Breast epithelium (tissue), 4 donors: Measurements from ENCODE around the gene KIZ. TPM values are rescaled to one million over a fixed set of nuclear protein-coding genes. Genes with fewer than 3 reads are reported as not detected.
A peak's percentile ranks its signal among the peaks of the same experiment; 100 is the strongest.

Experiments used
- DNase-seq, 2 donors: peaks; one replicate each; pipeline ENCODE4 v3.0.0-alpha.2; 2019; ENCODE audit warnings: low spot score in 2 of 2
- H3K27ac ChIP-seq, 2 donors: fragments of 200-600 bp; sonication (generic) in 1 of 2; one replicate each; pipeline ENCODE4 v1.5.1; 2016 to 2019; ENCODE audit warnings: mild to moderate bottlenecking in 1 of 2
- H3K27me3 ChIP-seq, 2 donors: fragments of 200-600 bp; sonication (generic) in 1 of 2; one replicate each; pipeline versions ENCODE4 v1.5.1 to v1.6.0; 2017 to 2019; ENCODE audit warnings: control low read depth in 1 of 2, mild to moderate bottlenecking in 1 of 2
- H3K36me3 ChIP-seq: fragments of 200-600 bp; one replicate; pipeline ENCODE4 v1.5.1; 2019
- H3K4me1 ChIP-seq, 2 donors: fragments of 200-600 bp; sonication (generic); one replicate each; pipeline ENCODE4 v1.5.1; 2016 to 2019; ENCODE audit warnings: control low read depth in 1 of 2
- H3K4me3 ChIP-seq, 3 donors: fragments of 200-600 bp; sonication (generic); 1 replicate in 2 of 3; 2 replicates in 1 of 3; pipeline ENCODE4 v1.5.1; 2016 to 2019; ENCODE audit warnings: mild to moderate bottlenecking in 3 of 3, moderate library complexity in 2 of 3
- H3K9me3 ChIP-seq, 2 donors: fragments of 200-600 bp; sonication (generic) in 1 of 2; one replicate each; pipeline ENCODE4 v1.5.1; 2016 to 2019; ENCODE audit warnings: control low read depth in 1 of 2
- POLR2A ChIP-seq: fragments of 450-650 bp; IDR thresholded peaks from one replicate; pipeline ENCODE4 v1.6.1; 2016; ENCODE audit warnings: antibody characterized with exemption, mild to moderate bottlenecking, moderate library complexity
- POLR2AphosphoS5 ChIP-seq, 3 donors: sonication (generic); formaldehyde crosslinking; IDR thresholded peaks; one replicate each; pipeline ENCODE4 v1.6.1; 2017; ENCODE audit warnings: antibody characterized with exemption in 3 of 3
- intact Hi-C: fragments of 100-400 bp; cut with DNase I; formaldehyde crosslinking; loops from one replicate; pipeline ENCODE4 v1.15.1; 2023; ENCODE audit warnings: low total_unique reads
- total RNA-seq, 3 donors: library from RNA; depleted of rRNA; stranded (reverse); fragments of >200 nt; gene quantifications; one replicate each; pipeline ENCODE4 v1.1.0, GENCODE V29; 2016
- TF ChIP-seq, protein P1 (sequence below), 3 donors: fragments of 450-650 bp; IDR thresholded peaks; one replicate each; pipeline ENCODE4 v1.5.1; 2016 to 2017; ENCODE audit warnings: antibody characterized with exemption in 3 of 3, mild to moderate bottlenecking in 3 of 3, moderate library complexity in 3 of 3

The KIZ gene
- total RNA-seq, 3 donors from 2014 or later, result 29.8 to 46.2 (median 45.9) TPM

DNA sequence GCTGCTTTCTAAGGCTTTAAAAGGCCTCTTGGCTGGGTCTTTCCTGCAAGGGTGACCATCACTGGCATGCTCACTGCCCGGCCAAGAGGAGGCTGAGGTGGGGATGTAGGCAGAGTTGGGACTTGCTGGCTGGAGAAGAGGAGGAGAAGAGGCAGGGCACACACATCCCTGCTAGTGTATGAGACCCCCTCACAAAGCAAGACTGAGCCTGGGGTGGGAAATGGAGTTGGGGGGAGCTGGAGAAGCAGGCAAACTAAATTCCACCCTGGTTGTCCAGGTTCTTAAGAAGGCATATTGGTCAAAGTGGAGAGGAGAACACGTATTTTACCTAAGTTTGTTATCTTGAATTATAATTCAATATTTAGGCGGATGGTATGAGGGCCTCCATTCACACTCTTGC, 1.7 kb upstream of the KIZ start:
- H3K27ac ChIP-seq, result no peak overlapping the region
- H3K36me3 ChIP-seq, result no peaks in the 10 kb centered on the region
- no peaks in the 10 kb centered on the region for H3K27me3 ChIP-seq
- H3K4me1 ChIP-seq, result no peaks in the 10 kb centered on the region
- intact Hi-C loops, result no loop called here
- DNase-seq, result no peak
- H3K4me3 ChIP-seq, result no peak overlapping the region
- H3K9me3 ChIP-seq, result no peaks in the 10 kb centered on the region
- no peak for TF ChIP-seq POLR2A
- TF ChIP-seq, protein P1, sequence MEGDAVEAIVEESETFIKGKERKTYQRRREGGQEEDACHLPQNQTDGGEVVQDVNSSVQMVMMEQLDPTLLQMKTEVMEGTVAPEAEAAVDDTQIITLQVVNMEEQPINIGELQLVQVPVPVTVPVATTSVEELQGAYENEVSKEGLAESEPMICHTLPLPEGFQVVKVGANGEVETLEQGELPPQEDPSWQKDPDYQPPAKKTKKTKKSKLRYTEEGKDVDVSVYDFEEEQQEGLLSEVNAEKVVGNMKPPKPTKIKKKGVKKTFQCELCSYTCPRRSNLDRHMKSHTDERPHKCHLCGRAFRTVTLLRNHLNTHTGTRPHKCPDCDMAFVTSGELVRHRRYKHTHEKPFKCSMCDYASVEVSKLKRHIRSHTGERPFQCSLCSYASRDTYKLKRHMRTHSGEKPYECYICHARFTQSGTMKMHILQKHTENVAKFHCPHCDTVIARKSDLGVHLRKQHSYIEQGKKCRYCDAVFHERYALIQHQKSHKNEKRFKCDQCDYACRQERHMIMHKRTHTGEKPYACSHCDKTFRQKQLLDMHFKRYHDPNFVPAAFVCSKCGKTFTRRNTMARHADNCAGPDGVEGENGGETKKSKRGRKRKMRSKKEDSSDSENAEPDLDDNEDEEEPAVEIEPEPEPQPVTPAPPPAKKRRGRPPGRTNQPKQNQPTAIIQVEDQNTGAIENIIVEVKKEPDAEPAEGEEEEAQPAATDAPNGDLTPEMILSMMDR (IDR thresholded peaks at IDR 0.05), result no peak
- no peak for TF ChIP-seq POLR2AphosphoS5 (IDR thresholded peaks at IDR 0.05)

DNA sequence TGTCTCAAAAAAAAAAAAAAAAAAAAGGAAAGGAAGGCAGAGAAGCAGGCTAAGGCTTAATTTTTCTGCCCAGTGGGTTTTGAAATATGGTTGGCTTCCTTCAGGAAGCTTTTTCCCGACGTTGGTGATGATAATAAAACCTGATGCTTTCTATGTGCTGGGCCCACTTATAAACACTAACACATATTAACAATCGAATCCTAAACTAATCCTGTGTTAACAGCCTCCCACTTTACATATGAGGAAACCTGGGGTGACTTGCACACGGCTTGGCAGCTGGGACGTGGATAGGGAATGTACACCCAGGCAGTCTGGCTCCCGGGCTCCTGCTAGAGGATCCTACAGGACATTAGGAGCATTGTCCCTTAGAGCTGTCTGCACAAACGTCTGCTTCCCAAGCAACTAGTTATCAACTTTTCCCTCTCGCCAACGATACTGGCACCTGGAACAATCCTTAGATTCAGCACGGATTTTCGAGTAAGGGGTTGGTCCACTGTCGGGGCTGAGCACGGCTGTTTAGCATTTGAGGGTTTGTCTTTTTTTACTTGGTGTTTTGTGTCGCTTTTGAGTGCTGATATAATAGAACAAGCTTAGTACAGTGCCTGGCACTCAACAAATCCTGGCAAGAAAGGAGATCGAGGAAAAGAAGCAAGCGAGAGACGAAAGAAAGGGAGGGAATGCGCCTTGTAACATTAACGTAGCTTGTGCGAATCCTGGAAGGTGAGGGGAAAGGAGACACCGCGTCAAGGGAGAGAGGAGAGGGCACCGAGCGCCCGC, 622 bp upstream of the KIZ start:
- intact Hi-C loops, result no loop called here
- Histone ChIP-seq H3K36me3 (no peaks in the 10 kb centered on the region), H3K9me3 (no peaks in the 10 kb centered on the region), H3K4me1 (no peaks in the 10 kb centered on the region), H3K4me3 (peak overlapping the region; percentile 83 to 99 (median 92)), H3K27ac (peak overlapping the region; percentile 87 to 89), H3K27me3 (no peaks in the 10 kb centered on the region)
- peak in 1 of 2 donors; percentile 30 for DNase-seq
- TF ChIP-seq POLR2A, result no peak
- TF ChIP-seq, protein P1 (IDR thresholded peaks at IDR 0.05), result peak in 1 of 3 donors; percentile 19

DNA sequence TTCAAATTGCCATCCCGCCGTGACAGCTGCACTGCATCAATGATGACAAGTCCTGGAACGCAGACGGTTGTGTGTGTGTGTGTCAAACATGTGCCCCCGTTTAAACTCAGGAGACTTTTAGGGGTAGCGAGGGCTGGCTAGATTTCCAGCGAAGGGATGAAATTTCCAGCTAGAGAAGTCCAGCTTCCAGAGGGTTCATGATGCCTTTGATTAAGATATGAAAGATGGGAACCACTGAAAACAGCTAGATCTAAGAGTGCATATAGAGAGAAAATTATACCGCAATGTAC, 644 bp downstream of the KIZ start:
- TF ChIP-seq POLR2AphosphoS5 (IDR thresholded peaks at IDR 0.05) (no peak), POLR2A (no peak)
- TF ChIP-seq, protein P1 (IDR thresholded peaks at IDR 0.05), result no peak
- no peak for DNase-seq
- peak overlapping the region; percentile 83 to 99 (median 92) for H3K4me3 ChIP-seq
- no peaks in the 10 kb centered on the region for H3K9me3 ChIP-seq
- no peaks in the 10 kb centered on the region for H3K36me3 ChIP-seq
- H3K27ac ChIP-seq, result peak overlapping the region; percentile 87 to 89
- intact Hi-C loops, result no loop called here
- H3K4me1 ChIP-seq, result no peaks in the 10 kb centered on the region
- H3K27me3 ChIP-seq, result no peaks in the 10 kb centered on the region

DNA sequence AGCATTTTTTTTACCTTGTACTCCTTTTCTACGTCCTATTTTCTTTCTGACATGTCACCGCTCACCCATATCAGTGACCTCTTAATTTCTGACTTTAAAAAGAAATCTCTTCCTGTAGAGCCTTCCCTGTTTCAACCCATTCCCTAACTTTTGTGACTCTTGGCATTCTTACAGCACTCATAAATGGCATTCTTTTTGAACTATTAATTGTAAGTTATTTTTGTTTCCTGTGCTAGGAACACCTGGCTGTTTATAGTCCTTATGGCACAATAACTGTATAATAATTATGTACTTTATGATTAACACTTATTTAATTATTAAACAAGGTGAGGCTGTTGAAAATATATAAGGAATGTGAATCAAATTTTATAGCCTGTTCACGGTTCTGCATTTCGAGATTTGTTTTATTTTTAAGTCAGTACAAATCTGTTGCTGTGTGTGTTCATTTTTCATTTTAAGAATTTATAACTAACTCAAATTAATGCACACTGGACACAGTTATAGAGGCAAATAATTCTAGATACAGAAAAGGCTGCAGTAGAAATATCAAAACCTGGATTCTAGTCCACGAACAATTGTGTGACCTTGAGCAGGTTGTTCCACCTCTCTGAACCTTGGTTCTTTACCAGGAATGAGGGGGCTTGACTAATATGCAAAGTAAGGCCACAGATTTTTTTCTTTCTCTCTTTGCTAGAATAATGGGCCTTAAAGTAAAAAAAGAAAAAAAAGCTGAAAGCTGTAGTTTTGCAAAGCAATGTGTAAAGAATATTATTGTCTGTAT, 1.5 kb downstream of the KIZ start:
- intact Hi-C loops, result no loop called here
- TF ChIP-seq POLR2AphosphoS5 (IDR thresholded peaks at IDR 0.05), result no peak
- TF ChIP-seq POLR2A, result no peak
- TF ChIP-seq, protein P1 (IDR thresholded peaks at IDR 0.05), result no peak
- peak overlapping the region in 1 of 3 donors; percentile 92 for H3K4me3 ChIP-seq

DNA sequence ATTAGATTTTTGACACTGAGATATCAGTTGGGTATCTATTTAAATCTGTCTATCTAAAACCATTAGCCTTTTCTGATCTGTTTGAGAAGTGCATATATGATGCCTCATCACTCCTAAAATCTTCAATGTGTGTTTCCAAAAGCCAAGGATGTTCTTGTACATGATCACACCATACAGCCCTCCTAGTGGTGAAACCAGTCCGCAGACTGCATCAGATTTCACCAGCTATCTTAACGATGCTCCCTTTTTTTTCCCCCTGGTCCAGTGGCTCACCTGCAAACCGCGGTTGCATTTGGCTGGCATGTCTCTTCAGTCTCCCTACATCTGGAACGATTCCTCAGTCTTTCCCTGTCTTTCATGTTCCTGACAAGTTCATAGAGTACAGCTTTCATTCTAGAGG, 4.0 kb downstream of the KIZ start:
- DNase-seq, result no peak
- intact Hi-C loops, result no loop called here
- H3K27ac ChIP-seq, result no peak overlapping the region
- no peak overlapping the region for H3K4me3 ChIP-seq
- no peaks in the 10 kb centered on the region for H3K27me3 ChIP-seq
- H3K4me1 ChIP-seq, result no peaks in the 10 kb centered on the region
- H3K36me3 ChIP-seq, result no peaks in the 10 kb centered on the region
- no peaks in the 10 kb centered on the region for H3K9me3 ChIP-seq
- TF ChIP-seq POLR2A, result no peak
- no peak for TF ChIP-seq POLR2AphosphoS5 (IDR thresholded peaks at IDR 0.05)
- TF ChIP-seq, protein P1 (IDR thresholded peaks at IDR 0.05), result no peak

More for the DNA sequence above, 1.5 kb downstream of the KIZ start:
- H3K4me1 ChIP-seq, result no peaks in the 10 kb centered on the region
- H3K36me3 ChIP-seq, result no peaks in the 10 kb centered on the region
- DNase-seq, result no peak
- H3K27me3 ChIP-seq, result no peaks in the 10 kb centered on the region
- H3K9me3 ChIP-seq, result no peaks in the 10 kb centered on the region
- no peak overlapping the region for H3K27ac ChIP-seq
